ENCODE data around the gene MYH9. TPM values are rescaled to one million over a fixed set of nuclear protein-coding genes. Genes with fewer than 3 reads are reported as not detected.
"Not testable (repeated sequence)": the region's sequence is repeated elsewhere in the genome, so short reads cannot be mapped to it uniquely, and the experiment has no call there.

The MYH9 gene
- total RNA-seq, 4 donors from 2014 or later: 304 to 366 (median 322) TPM

- no peak overlapping the region for H3K4me3 ChIP-seq
- no peak for ATAC-seq
- 48 to 71% methylated on average over 7 of the region's 8 CpGs for WGBS, 2 donors (ENCODE audit: low coverage in 1 of 2)
- H3K27ac ChIP-seq: peak overlapping the region in 3 of 4 donors; percentile 49 to 63 (median 54)
- peaks cover 0 to 41% (median 7%) of the 10 kb centered on the region in 3 donors for H3K4me1 ChIP-seq
- no peaks in the 10 kb centered on the region for H3K9me3 ChIP-seq
- peaks cover 0 to 34% of the 10 kb centered on the region in 2 donors for H3K36me3 ChIP-seq
- H3K27me3 ChIP-seq: no peaks in the 10 kb centered on the region
- peak; percentile 45 for TF ChIP-seq POLR2AphosphoS5 (IDR thresholded peaks at IDR 0.05)
- TF ChIP-seq CTCF (IDR thresholded peaks at IDR 0.05): no peak
- no peak for TF ChIP-seq POLR2A (IDR thresholded peaks at IDR 0.05)
- no peak for TF ChIP-seq EP300 (IDR thresholded peaks at IDR 0.05)
These were observed 108.5 kb downstream of the MYH9 start for GRCh38 chr22:36279219-36279666.

GRCh38 chr22:36277482-36278291 is 110.1 kb downstream of the MYH9 start:
- Histone ChIP-seq H3K36me3 (peaks cover 0 to 19% of the 10 kb centered on the region in 2 donors), H3K4me3 (no peak overlapping the region), H3K27ac (peak overlapping the region in 3 of 4 donors; percentile 54 to 63 (median 62)), H3K27me3 (no peaks in the 10 kb centered on the region), H3K4me1 (peaks cover 0 to 40% (median 7%) of the 10 kb centered on the region in 3 donors), H3K9me3 (no peaks in the 10 kb centered on the region)
- peak; percentile 69 for ATAC-seq
- 0 to 35% methylated on average over 2 to 4 of the region's 18 CpGs for WGBS, 2 donors (ENCODE audit: low coverage in 1 of 2)
- no peak for TF ChIP-seq POLR2A (IDR thresholded peaks at IDR 0.05)
- TF ChIP-seq POLR2AphosphoS5 (IDR thresholded peaks at IDR 0.05): peak; percentile 37
- peak in 3 of 4 experiments; percentile 83 to 89 (median 84) for TF ChIP-seq CTCF (IDR thresholded peaks at IDR 0.05)
- TF ChIP-seq EP300 (IDR thresholded peaks at IDR 0.05): no peak

- no peaks in the 10 kb centered on the region for H3K27me3 ChIP-seq
- 76% methylated on average over 5 of the region's 5 CpGs for WGBS, 2 donors (ENCODE audit: low coverage in 1 of 2)
- no peak overlapping the region for H3K4me3 ChIP-seq
- no peaks in the 10 kb centered on the region for H3K9me3 ChIP-seq
- H3K27ac ChIP-seq: no peak overlapping the region
- no peaks in the 10 kb centered on the region for H3K36me3 ChIP-seq
- no peak for ATAC-seq
- no peak for TF ChIP-seq CTCF (IDR thresholded peaks at IDR 0.05)
- no peak for TF ChIP-seq POLR2A (IDR thresholded peaks at IDR 0.05)
- no peak for TF ChIP-seq EP300 (IDR thresholded peaks at IDR 0.05)
- no peak for TF ChIP-seq POLR2AphosphoS5 (IDR thresholded peaks at IDR 0.05)
- peaks cover 0 to 17% (median 7%) of the 10 kb centered on the region in 3 donors for H3K4me1 ChIP-seq
These were observed 113.2 kb downstream of the MYH9 start for GRCh38 chr22:36274531-36274930.

GRCh38 chr22:36271951-36272350 is 115.8 kb downstream of the MYH9 start:
- ATAC-seq, H3K4me1 ChIP-seq, H3K4me3 ChIP-seq, H3K9me3 ChIP-seq, H3K27me3 ChIP-seq, H3K27ac ChIP-seq, H3K36me3 ChIP-seq: not testable (repeated sequence)
- WGBS, 2 donors (ENCODE audit: low coverage in 1 of 2): 100% methylated on average over 1 of the region's 5 CpGs; no CpG with 5 or more reads in 1 of the 2 donors

GRCh38 chr22:36271231-36271630 is 116.5 kb downstream of the MYH9 start:
- not testable (repeated sequence) for ATAC-seq, H3K4me1 ChIP-seq, H3K27me3 ChIP-seq, H3K27ac ChIP-seq, H3K9me3 ChIP-seq, H3K4me3 ChIP-seq
- H3K36me3 ChIP-seq: peaks cover 0 to 14% of the 10 kb centered on the region in 2 donors
- WGBS, 2 donors (ENCODE audit: low coverage in 1 of 2): no CpG with 5 or more reads among the region's 7 CpGs
